H1 (cell line): ENCODE measurements around the gene PNISR. TPM values are rescaled to one million over a fixed set of nuclear protein-coding genes. Genes with fewer than 3 reads are reported as not detected.

Source experiments
- CTCF ChIA-PET: fragments of 300-600 bp; sonication (Branson Sonifier 250); formaldehyde crosslinking; loops from one replicate; lab custom pipeline; 2021; ENCODE audit not compliant: partially characterized antibody; lab: Charles Lee
- POLR2A ChIA-PET: fragments of 300-600 bp; sonication (Branson Sonifier 250); formaldehyde crosslinking; loops from one replicate; lab custom pipeline; 2021; ENCODE audit warnings: inconsistent platforms; ENCODE audit not compliant: partially characterized antibody; lab: Charles Lee
- DNase-seq, 2 experiments: peaks; one replicate each; pipeline versions ENCODE4 v3.0.0 to v3.0.0-alpha.2; 2010 to 2022; ENCODE audit warnings: low spot score in 2 of 2, low read depth in 1 of 2, mixed read lengths in 1 of 2
- FAIRE-seq: peaks from 2 replicates; lab custom pipeline; 2011; peaks lifted over from hg19 to GRCh38; lab: Jason Lieb, UNC
- H2AFZ ChIP-seq: 2 replicates; pipeline ENCODE4 v1.8.1; 2012; ENCODE audit warnings: low read length, inconsistent platforms
- H2AK5ac ChIP-seq: 2 replicates; pipeline ENCODE4 v1.6.1; 2013; ENCODE audit warnings: low read depth, low read length
- H2BK120ac ChIP-seq: replicated peaks from 2 replicates; pipeline ENCODE3; 2013; ENCODE audit warnings: low read depth, low read length, inconsistent platforms
- H2BK12ac ChIP-seq: 2 replicates; pipeline ENCODE4 v1.6.1; 2013; ENCODE audit warnings: low read depth, low read length
- H2BK15ac ChIP-seq: 2 replicates; pipeline ENCODE4 v1.6.1; 2013; ENCODE audit warnings: low read length
- H2BK20ac ChIP-seq: 2 replicates; pipeline ENCODE4 v1.6.1; 2013; ENCODE audit warnings: low read length
- H2BK5ac ChIP-seq: 2 replicates; pipeline ENCODE4 v1.6.1; 2013; ENCODE audit warnings: low read depth, low read length
- H3K14ac ChIP-seq: 2 replicates; pipeline ENCODE4 v1.6.1; 2013; ENCODE audit warnings: inconsistent platforms; ENCODE audit not compliant: insufficient read length
- H3K18ac ChIP-seq: 2 replicates; pipeline ENCODE4 v1.6.1; 2013; ENCODE audit warnings: low read length; ENCODE audit errors: extremely low read depth
- H3K23ac ChIP-seq: 2 replicates; pipeline ENCODE4 v1.6.1; 2013; ENCODE audit warnings: inconsistent platforms; ENCODE audit not compliant: insufficient read length
- H3K23me2 ChIP-seq: 2 replicates; pipeline ENCODE4 v1.6.1; 2013; ENCODE audit warnings: low read depth, low read length
- H3K27ac ChIP-seq: 2 replicates; pipeline ENCODE4 v1.6.1; 2011; ENCODE audit warnings: low read depth, low read length, inconsistent platforms
- H3K27me3 ChIP-seq, 4 experiments: replicated peaks in 1 of 4; 1 replicate in 1 of 4; 2 replicates in 3 of 4; pipeline versions ENCODE4 v1.6.1 to v1.8.1; 2011 to 2013; ENCODE audit warnings: low read length in 3 of 4, mild to moderate bottlenecking in 3 of 4, inconsistent platforms in 2 of 4, mixed read lengths in 2 of 4, moderate library complexity in 1 of 4; ENCODE audit not compliant: control insufficient read depth in 3 of 4, insufficient read depth in 3 of 4; ENCODE audit errors: extremely low read depth in 1 of 4
- H3K36me3 ChIP-seq, 4 experiments: 2 replicates each; pipeline versions ENCODE4 v1.6.1 to v1.8.1; 2011 to 2013; ENCODE audit warnings: mild to moderate bottlenecking in 4 of 4, low read length in 3 of 4, moderate library complexity in 2 of 4, control low read depth in 1 of 4, inconsistent platforms in 1 of 4; ENCODE audit not compliant: insufficient read depth in 4 of 4, control insufficient read depth in 2 of 4
- H3K4ac ChIP-seq: replicated peaks from 2 replicates; pipeline ENCODE3; 2013; ENCODE audit warnings: low read length, low read depth, mixed read lengths, inconsistent platforms; ENCODE audit not compliant: insufficient read length
- H3K4me1 ChIP-seq, 4 experiments: replicated peaks in 1 of 4; 1 replicate in 1 of 4; 2 replicates in 3 of 4; pipeline versions ENCODE4 v1.6.1 to v1.8.1; 2011 to 2013; ENCODE audit warnings: low read length in 3 of 4, inconsistent platforms in 2 of 4, mixed read lengths in 1 of 4; ENCODE audit not compliant: insufficient read depth in 4 of 4, control insufficient read depth in 3 of 4
- H3K4me2 ChIP-seq, 2 experiments: 2 replicates each; pipeline versions ENCODE4 v1.6.1 to v1.8.1; 2011 to 2013; ENCODE audit warnings: low read depth in 2 of 2, low read length in 2 of 2, control low read depth in 1 of 2, inconsistent platforms in 1 of 2, mild to moderate bottlenecking in 1 of 2; ENCODE audit not compliant: insufficient read depth in 1 of 2
- H3K4me3 ChIP-seq, 4 experiments: fragments of 200-600, 300-600 bp in 1 of 4; sonication (generic), shearing (Covaris generic), sonication (Bioruptor Twin) in 1 of 4; 2 replicates each; pipeline versions ENCODE4 v1.5.1 to v1.8.1; 2011 to 2016; ENCODE audit warnings: low read length in 4 of 4, low read depth in 3 of 4, control low read depth in 2 of 4, inconsistent platforms in 2 of 4, mild to moderate bottlenecking in 2 of 4, mixed read lengths in 1 of 4, moderate library complexity in 1 of 4; ENCODE audit not compliant: insufficient read depth in 2 of 4; ENCODE audit errors: extremely low read depth in 1 of 4
- H3K56ac ChIP-seq: replicated peaks from 2 replicates; pipeline ENCODE3; 2013; ENCODE audit warnings: low read depth, mild to moderate bottlenecking, mixed read lengths, low read length, inconsistent platforms; ENCODE audit not compliant: insufficient read length
- H3K79me1 ChIP-seq: 2 replicates; pipeline ENCODE4 v1.6.1; 2013; ENCODE audit warnings: low read depth, low read length, control low read depth
- H3K79me2 ChIP-seq, 2 experiments: 2 replicates each; pipeline versions ENCODE4 v1.6.1 to v1.8.1; 2012 to 2013; ENCODE audit warnings: low read length in 2 of 2, mild to moderate bottlenecking in 2 of 2, inconsistent platforms in 1 of 2; ENCODE audit not compliant: insufficient read depth in 2 of 2, control insufficient read depth in 1 of 2
- H3K9ac ChIP-seq, 4 experiments: replicated peaks in 1 of 4; 1 replicate in 1 of 4; 2 replicates in 3 of 4; pipeline versions ENCODE4 v1.6.1 to v1.8.1; 2011 to 2013; ENCODE audit warnings: low read depth in 3 of 4, low read length in 3 of 4, control low read depth in 2 of 4, mild to moderate bottlenecking in 2 of 4, moderate library complexity in 2 of 4, inconsistent platforms in 1 of 4; ENCODE audit errors: extremely low read depth in 1 of 4
- H3K9me3 ChIP-seq, 2 experiments: 2 replicates each; pipeline versions ENCODE4 v1.6.1 to v1.8.1; 2012 to 2013; ENCODE audit warnings: mild to moderate bottlenecking in 2 of 2, moderate library complexity in 2 of 2, control low read depth in 1 of 2, inconsistent platforms in 1 of 2, low read depth in 1 of 2, low read length in 1 of 2, mixed read lengths in 1 of 2; ENCODE audit not compliant: insufficient read depth in 2 of 2
- H4K20me1 ChIP-seq, 2 experiments: replicated peaks in 1 of 2; 2 replicates each; pipeline versions ENCODE3 to v1.8.1; 2011 to 2013; ENCODE audit warnings: inconsistent platforms in 2 of 2, low read length in 2 of 2, mild to moderate bottlenecking in 1 of 2; ENCODE audit not compliant: insufficient read depth in 2 of 2, control insufficient read depth in 1 of 2
- H4K5ac ChIP-seq: 2 replicates; pipeline ENCODE4 v1.6.1; 2013; ENCODE audit warnings: low read length, low read depth, mixed read lengths, inconsistent platforms; ENCODE audit not compliant: insufficient read length
- H4K8ac ChIP-seq: 2 replicates; pipeline ENCODE4 v1.8.0; 2013; ENCODE audit warnings: mild to moderate bottlenecking, moderate library complexity, low read length, inconsistent platforms; ENCODE audit not compliant: insufficient read depth; ENCODE audit errors: extremely low read depth
- H4K91ac ChIP-seq: replicated peaks from 2 replicates; pipeline ENCODE3; 2013; ENCODE audit warnings: low read length, mixed read lengths, inconsistent platforms; ENCODE audit not compliant: insufficient read length
- BCL11A ChIP-seq, 2 experiments: IDR thresholded peaks; one replicate each; pipeline ENCODE4 v1.6.1; 2011; ENCODE audit warnings: low read depth in 2 of 2, low read length in 2 of 2, mild to moderate bottlenecking in 2 of 2
- CBX8 ChIP-seq: fragments of 300-800, 300-1000 bp; sonication (generic); IDR thresholded peaks from 2 replicates; pipeline ENCODE4 v1.7.1; 2016; ENCODE audit warnings: low read depth, low read length, borderline replicate concordance
- EGR1 ChIP-seq: IDR thresholded peaks from 2 replicates; pipeline ENCODE4 v1.6.1; 2011; ENCODE audit warnings: low read depth, low read length, borderline replicate concordance
- HDAC6 ChIP-seq: IDR thresholded peaks from one replicate; pipeline ENCODE4 v1.7.1; 2012; ENCODE audit warnings: low read depth, mild to moderate bottlenecking, inconsistent platforms, low read length, moderate library complexity
- JUN ChIP-seq: IDR thresholded peaks from 2 replicates; pipeline ENCODE4 v1.6.1; 2011; ENCODE audit warnings: low read depth, mild to moderate bottlenecking, improper control_type of control experiment, low read length
- SAP30 ChIP-seq: fragments of 300-600 bp; sonication (generic); IDR thresholded peaks from 2 replicates; pipeline ENCODE4 v1.7.1; 2012; ENCODE audit warnings: low read length, moderate library complexity, mild to moderate bottlenecking, inconsistent platforms; ENCODE audit not compliant: insufficient read depth, insufficient replicate concordance
- SIRT6 ChIP-seq: IDR thresholded peaks from one replicate; pipeline ENCODE4 v1.7.1; 2012; ENCODE audit warnings: low read length, inconsistent platforms
- SIX5 ChIP-seq: IDR thresholded peaks from 2 replicates; pipeline ENCODE4 v1.6.1; 2011; ENCODE audit warnings: mild to moderate bottlenecking, low read depth, low read length
- WGBS, 2 experiments: shearing (Covaris generic) in 1 of 2; methylation state at CpG; one replicate each; pipeline versions ENCODE4 v1.1.6 to v1.1.7; 2013 to 2015; ENCODE audit warnings: low lambda C conversion rate in 2 of 2, mixed read lengths in 2 of 2, inconsistent platforms in 1 of 2, low coverage in 1 of 2, missing lambda C conversion rate in 1 of 2; ENCODE audit not compliant: insufficient replicate concordance in 2 of 2, insufficient coverage in 1 of 2, insufficient read length in 1 of 2; ENCODE audit errors: extremely low coverage in 1 of 2, missing lambda C conversion rate in 1 of 2; 5-methylcytosine and 5-hydroxymethylcytosine counted together
- polyA plus RNA-seq, 7 experiments: library from polyadenylated mRNA; depleted of rRNA in 3 of 7; stranded (reverse) in 5 of 7; unstranded in 2 of 7; fragments of >200 nt in 5 of 7; fragments of 200-250 nt in 2 of 7; gene quantifications; 1 replicate in 5 of 7; 2 replicates in 1 of 7; 4 replicates in 1 of 7; pipeline versions ENCODE4 v1.2.1 to v1.2.3, GENCODE V29; 2011 to 2013; ENCODE audit warnings: missing spikeins in 2 of 7, mixed read lengths in 2 of 7
- total RNA-seq: library from RNA; stranded (reverse); fragmentation: NEBNext Ultra II Directional; extraction: Animal tissue kit (Norgen Biotek cat#: 25700); gene quantifications from 2 replicates; pipeline ENCODE4 v1.2.1, GENCODE V29; 2021
- TF ChIP-seq, protein P1 (sequence below), 3 experiments: IDR thresholded peaks; 1 replicate in 2 of 3; 2 replicates in 1 of 3; pipeline versions ENCODE4 v1.5.1 to v1.6.1; 2011; ENCODE audit warnings: low read length in 3 of 3, mild to moderate bottlenecking in 3 of 3, inconsistent platforms in 2 of 3, low read depth in 1 of 3, moderate library complexity in 1 of 3; ENCODE audit not compliant: insufficient read depth in 1 of 3; ENCODE audit errors: control extremely low read depth in 1 of 3
- TF ChIP-seq, protein P2 (sequence below): IDR thresholded peaks from 2 replicates; pipeline ENCODE4 v1.6.1; 2012; ENCODE audit warnings: inconsistent platforms

The PNISR gene
- total and polyA plus RNA-seq, 2 of the 8 experiments (the other 6 are each of a cell fraction or from before 2014, with no cell fraction given), result 41.1 to 134 TPM

DNA sequence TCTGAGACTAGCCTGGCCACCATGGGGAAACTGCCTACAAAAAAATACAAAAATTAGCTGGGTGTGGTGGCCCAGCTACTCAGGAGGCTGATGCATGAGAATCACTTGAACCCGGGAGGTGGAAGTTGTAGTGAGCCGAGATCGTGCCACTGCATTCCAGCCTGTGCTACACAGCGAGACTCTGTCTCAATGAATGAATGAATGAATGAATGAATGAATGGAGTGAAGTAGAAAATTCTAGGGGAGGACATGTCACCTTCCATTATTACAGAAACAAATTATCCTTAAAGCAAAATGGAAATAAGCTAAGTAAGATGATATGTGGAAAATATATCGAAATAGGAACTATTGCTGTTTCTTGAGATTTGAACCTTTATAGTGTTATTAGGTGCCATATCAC, 2.9 kb upstream of the PNISR start:
- Histone ChIP-seq H2AFZ (no peak overlapping the region), H3K9ac (no peak overlapping the region), H3K18ac (no peak overlapping the region), H2BK120ac (no peak overlapping the region), H4K91ac (no peak overlapping the region), H4K8ac (no peak overlapping the region), H3K36me3 (peaks cover 0 to 16% (median 0%) of the 10 kb centered on the region in 4 experiments; a peak in 2 of 8 replicates), H3K27me3 (no peaks in the 10 kb centered on the region), H2AK5ac (no peak overlapping the region), H3K79me1 (no peaks in the 10 kb centered on the region), H3K4me2 (no peak overlapping the region), H3K14ac (no peak overlapping the region), H3K4me3 (no peak overlapping the region), H3K23me2 (peaks cover 8% of the 10 kb centered on the region; the same call in 1 of the 2 replicates), H3K9me3 (no peaks in the 10 kb centered on the region), H4K5ac (no peak overlapping the region), H3K56ac (no peak overlapping the region), H3K4me1 (peaks cover 0 to 11% (median 5%) of the 10 kb centered on the region in 4 experiments; a peak in 4 of 7 replicates), H2BK15ac (no peak overlapping the region), H3K79me2 (peaks cover 14 to 35% of the 10 kb centered on the region in 2 experiments), H2BK5ac (no peak overlapping the region), H3K23ac (no peak overlapping the region), H2BK20ac (no peak overlapping the region), H4K20me1 (peaks cover 8 to 11% of the 10 kb centered on the region in 2 experiments), H3K27ac (no peak overlapping the region), H2BK12ac (no peak overlapping the region), H3K4ac (no peak overlapping the region)
- ChIA-PET CTCF (interaction anchor here (1.7 kb wide), 1 partner anchor 103 kb away, joined by 4 read pairs; no protein-coding TSS in a partner anchor), POLR2A (interaction anchor here (0.9 to 1.5 kb wide), 5 partner anchors 9 to 78 kb away, joined by 3 to 4 read pairs (median 3); partner anchors contain the start of gene FAXC)
- DNase-seq (no peak), FAIRE-seq (no peak)
- WGBS, 2 experiments, result 93% methylated on average over 5 of the region's 5 CpGs; no CpG with 5 or more reads in 1 of the 2 experiments
- no peak for TF ChIP-seq SAP30
- no peak for TF ChIP-seq EGR1
- no peak for TF ChIP-seq SIRT6
- no peak for TF ChIP-seq SIX5
- TF ChIP-seq JUN, result no peak
- TF ChIP-seq, protein P1, sequence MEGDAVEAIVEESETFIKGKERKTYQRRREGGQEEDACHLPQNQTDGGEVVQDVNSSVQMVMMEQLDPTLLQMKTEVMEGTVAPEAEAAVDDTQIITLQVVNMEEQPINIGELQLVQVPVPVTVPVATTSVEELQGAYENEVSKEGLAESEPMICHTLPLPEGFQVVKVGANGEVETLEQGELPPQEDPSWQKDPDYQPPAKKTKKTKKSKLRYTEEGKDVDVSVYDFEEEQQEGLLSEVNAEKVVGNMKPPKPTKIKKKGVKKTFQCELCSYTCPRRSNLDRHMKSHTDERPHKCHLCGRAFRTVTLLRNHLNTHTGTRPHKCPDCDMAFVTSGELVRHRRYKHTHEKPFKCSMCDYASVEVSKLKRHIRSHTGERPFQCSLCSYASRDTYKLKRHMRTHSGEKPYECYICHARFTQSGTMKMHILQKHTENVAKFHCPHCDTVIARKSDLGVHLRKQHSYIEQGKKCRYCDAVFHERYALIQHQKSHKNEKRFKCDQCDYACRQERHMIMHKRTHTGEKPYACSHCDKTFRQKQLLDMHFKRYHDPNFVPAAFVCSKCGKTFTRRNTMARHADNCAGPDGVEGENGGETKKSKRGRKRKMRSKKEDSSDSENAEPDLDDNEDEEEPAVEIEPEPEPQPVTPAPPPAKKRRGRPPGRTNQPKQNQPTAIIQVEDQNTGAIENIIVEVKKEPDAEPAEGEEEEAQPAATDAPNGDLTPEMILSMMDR (IDR thresholded peaks at IDR 0.05; ENCODE audit: control extremely low read depth in 1 of 3, insufficient read depth in 1 of 3, low read depth in 1 of 3, low read length in 3 of 3), result no peak
- TF ChIP-seq HDAC6, result no peak
- TF ChIP-seq BCL11A (IDR thresholded peaks at IDR 0.05; ENCODE audit: low read depth in 2 of 2, low read length in 2 of 2), result no peak
- no peak for TF ChIP-seq CBX8
- TF ChIP-seq, protein P2, sequence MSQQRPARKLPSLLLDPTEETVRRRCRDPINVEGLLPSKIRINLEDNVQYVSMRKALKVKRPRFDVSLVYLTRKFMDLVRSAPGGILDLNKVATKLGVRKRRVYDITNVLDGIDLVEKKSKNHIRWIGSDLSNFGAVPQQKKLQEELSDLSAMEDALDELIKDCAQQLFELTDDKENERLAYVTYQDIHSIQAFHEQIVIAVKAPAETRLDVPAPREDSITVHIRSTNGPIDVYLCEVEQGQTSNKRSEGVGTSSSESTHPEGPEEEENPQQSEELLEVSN, result no peak
